HG03521 (cell line): ENCODE data around the gene ZPBP2.

ENCODE experiments used
- ATAC-seq: cut with Tn5 transposase; IDR thresholded peaks from one replicate; pipeline ENCODE4 v1.9.1; 2021; ENCODE audit warnings: mild to moderate bottlenecking, moderate library complexity; ENCODE audit not compliant: unreplicated experiment

Gene ZPBP2

GRCh38 chr17:39904990-39905288 is 36.9 kb downstream of the ZPBP2 start:
- no peak for ATAC-seq

- ATAC-seq, result no peak
Measured at GRCh38 chr17:39908789-39909352, 40.9 kb downstream of the ZPBP2 start.

GRCh38 chr17:39913989-39914388 is 46.0 kb downstream of the ZPBP2 start:
- no peak for ATAC-seq

GRCh38 chr17:39915559-39915958 is 47.6 kb downstream of the ZPBP2 start:
- no peak for ATAC-seq

- no peak for ATAC-seq
Measured at GRCh38 chr17:39916918-39917317, 48.9 kb downstream of the ZPBP2 start.

- no peak for ATAC-seq
Measured at GRCh38 chr17:39919087-39919683, 51.2 kb downstream of the ZPBP2 start.

- ATAC-seq, result no peak
Measured at GRCh38 chr17:39920218-39921210, 52.5 kb downstream of the ZPBP2 start.

- no peak for ATAC-seq
Measured at GRCh38 chr17:39921323-39921722, 53.3 kb downstream of the ZPBP2 start.

GRCh38 chr17:39922006-39922405 is 54.0 kb downstream of the ZPBP2 start:
- ATAC-seq, result no peak

- no peak for ATAC-seq
Measured at GRCh38 chr17:39923230-39923629, 55.2 kb downstream of the ZPBP2 start.

GRCh38 chr17:39923836-39924690 is 56.1 kb downstream of the ZPBP2 start:
- ATAC-seq, result no peak

GRCh38 chr17:39924691-39925055 is 56.7 kb downstream of the ZPBP2 start:
- no peak for ATAC-seq

- no peak for ATAC-seq
Measured at GRCh38 chr17:39925282-39926134, 57.5 kb downstream of the ZPBP2 start.

GRCh38 chr17:39926135-39926587 is 58.2 kb downstream of the ZPBP2 start:
- ATAC-seq, result no peak

GRCh38 chr17:39926588-39927100 is 58.6 kb downstream of the ZPBP2 start:
- peak; percentile 30 for ATAC-seq
